COR-L47 (cell line): ENCODE data around the gene RTBDN.
"Not testable (repeated sequence)": the region's sequence is repeated elsewhere in the genome, so short reads cannot be mapped to it uniquely, and the experiment has no call there.

Experiments
- DNase-seq: peaks from one replicate; lab custom pipeline; 2025; lab: John Stamatoyannopoulos, UW

Gene RTBDN

GRCh38 chr19:12817810-12818209, 16.6 kb downstream of the RTBDN start:
- DNase-seq, result not testable (repeated sequence)

GRCh38 chr19:12817188-12817587, 17.2 kb downstream of the RTBDN start:
- not testable (repeated sequence) for DNase-seq

GRCh38 chr19:12815088-12815487, 19.3 kb downstream of the RTBDN start:
- no peak for DNase-seq

- DNase-seq, result peak; percentile 86
Observed at GRCh38 chr19:12806242-12807081, 27.9 kb downstream of the RTBDN start, which contains the start of gene RNASEH2A. TSS of gene RNASEH2A (plus strand) at chr19:12806584. CDS start at chr19:12806674, 90 bp downstream.

GRCh38 chr19:12804051-12804450, 30.3 kb downstream of the RTBDN start:
- no peak for DNase-seq

GRCh38 chr19:12802267-12803106, 31.9 kb downstream of the RTBDN start:
- no peak for DNase-seq

- DNase-seq, result peak; percentile 86
Observed at GRCh38 chr19:12801466-12802266, 32.7 kb downstream of the RTBDN start, which contains the start of the genes PRDX2 and THSD8. TSS of gene PRDX2 (minus strand) at chr19:12801800. CDS start at chr19:12801261, 539 bp downstream. TSS of gene THSD8 (plus strand) at chr19:12802069. CDS start at chr19:12802072, 3 bp downstream.

GRCh38 chr19:12800923-12801465, 33.4 kb downstream of the RTBDN start:
- DNase-seq, result no peak

- DNase-seq, result no peak
Observed at GRCh38 chr19:12800466-12800770, 34.0 kb downstream of the RTBDN start.

GRCh38 chr19:12799742-12800465, 34.5 kb downstream of the RTBDN start:
- DNase-seq, result no peak

- not testable (repeated sequence) for DNase-seq
Observed at GRCh38 chr19:12797607-12798006, 36.8 kb downstream of the RTBDN start.

GRCh38 chr19:12797141-12797587, 37.2 kb downstream of the RTBDN start:
- DNase-seq, result no peak

- peak; percentile 82 for DNase-seq
Observed at GRCh38 chr19:12796146-12797071, 38.0 kb downstream of the RTBDN start.

GRCh38 chr19:12794971-12795381, 39.4 kb downstream of the RTBDN start:
- DNase-seq, result no peak

- no peak for DNase-seq
Observed at GRCh38 chr19:12794196-12794941, 40.0 kb downstream of the RTBDN start.

GRCh38 chr19:12793290-12794195, 40.8 kb downstream of the RTBDN start:
- peak; percentile 88 for DNase-seq

GRCh38 chr19:12792853-12793289, 41.5 kb downstream of the RTBDN start:
- no peak for DNase-seq
